GM18499 (cell line): ENCODE data around the gene VSIG10L.

Experiments
- ATAC-seq: cut with Tn5 transposase; IDR thresholded peaks from one replicate; pipeline ENCODE4 v1.9.1; 2021; ENCODE audit warnings: moderate number of reproducible peaks; ENCODE audit not compliant: insufficient read depth, unreplicated experiment

VSIG10L gene

GRCh38 chr19:51319649-51320279, 22.2 kb downstream of the VSIG10L start:
- ATAC-seq = no peak

- ATAC-seq = no peak
These were observed 23.0 kb downstream of the VSIG10L start for GRCh38 chr19:51318687-51319648.

GRCh38 chr19:51317968-51318367, 24.0 kb downstream of the VSIG10L start:
- ATAC-seq = no peak

DNA sequence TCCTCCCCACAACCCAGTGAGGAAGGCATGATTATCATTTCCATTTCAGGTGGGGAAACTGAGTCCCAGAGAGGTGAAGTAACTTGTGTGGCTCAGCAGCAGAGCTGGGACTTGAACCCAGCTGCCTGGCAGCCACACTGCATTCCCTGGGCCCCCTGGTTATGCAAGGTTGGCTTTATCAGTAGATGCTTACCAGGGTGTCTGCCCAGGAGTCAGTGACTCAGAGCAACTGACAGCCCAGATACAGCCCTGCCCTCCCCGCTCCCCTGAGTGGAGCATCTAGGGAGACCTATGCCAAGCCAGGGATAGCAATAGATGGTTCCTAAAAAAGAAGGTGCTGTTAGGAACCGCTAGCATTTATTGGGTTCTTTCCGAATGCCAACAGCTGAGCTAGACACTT, 24.6 kb downstream of the VSIG10L start:
- no peak for ATAC-seq

DNA sequence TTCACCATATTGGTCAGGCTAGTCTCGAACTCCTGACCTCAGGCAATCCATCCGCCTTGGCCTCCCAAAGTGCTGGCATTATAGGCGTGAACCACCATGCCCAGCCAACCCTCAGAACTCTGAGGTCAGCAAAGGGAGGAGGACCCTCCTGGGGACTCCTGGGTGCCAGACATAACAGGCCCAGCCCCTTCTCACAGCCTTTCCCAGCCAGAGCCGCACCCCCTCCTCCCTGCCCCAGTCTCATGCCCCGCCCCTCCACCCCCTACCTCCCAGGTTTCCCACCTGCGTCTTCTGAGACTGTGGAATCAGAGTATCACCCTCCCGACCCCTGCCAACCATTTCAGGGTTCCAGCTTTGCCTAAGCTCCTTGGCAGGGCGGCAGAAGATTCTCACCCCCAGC, 25.3 kb downstream of the VSIG10L start:
- no peak for ATAC-seq

- ATAC-seq = no peak
These were observed 30.3 kb downstream of the VSIG10L start, which contains the start of gene IGLON5 for GRCh38 chr19:51311351-51312257. TSS of gene IGLON5 (plus strand) at chr19:51311644. CDS start at chr19:51311848, 204 bp downstream.

GRCh38 chr19:51305479-51305878, 36.5 kb downstream of the VSIG10L start:
- no peak for ATAC-seq

DNA sequence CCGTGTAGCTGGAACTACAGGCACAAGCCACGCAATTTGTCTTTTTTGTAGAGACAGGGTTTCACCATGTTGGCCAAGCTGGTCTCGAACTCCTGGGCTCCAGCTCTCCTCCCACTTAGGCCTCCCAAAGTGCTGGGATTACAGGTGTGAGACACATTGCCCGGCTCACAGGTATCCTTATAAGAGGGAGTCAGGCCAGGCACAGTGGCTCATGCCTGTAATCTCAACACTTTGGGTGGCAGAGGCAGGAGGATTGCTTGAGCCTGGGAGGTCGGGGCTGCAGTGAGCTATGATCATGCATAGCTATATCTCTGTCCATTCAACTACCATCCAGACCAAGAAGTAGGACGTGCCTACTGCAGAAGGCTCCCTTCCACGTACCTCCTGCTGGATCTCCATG, 40.7 kb downstream of the VSIG10L start:
- no peak for ATAC-seq

- no peak for ATAC-seq
These were observed 44.5 kb downstream of the VSIG10L start for GRCh38 chr19:51297406-51297805.

- no peak for ATAC-seq
These were observed 45.4 kb downstream of the VSIG10L start for GRCh38 chr19:51296336-51297093.

- no peak for ATAC-seq
These were observed 46.4 kb downstream of the VSIG10L start for GRCh38 chr19:51295382-51296126.

- no peak for ATAC-seq
These were observed 47.0 kb downstream of the VSIG10L start for GRCh38 chr19:51294977-51295375.

- no peak for ATAC-seq
These were observed 47.5 kb downstream of the VSIG10L start for GRCh38 chr19:51294211-51294976.

DNA sequence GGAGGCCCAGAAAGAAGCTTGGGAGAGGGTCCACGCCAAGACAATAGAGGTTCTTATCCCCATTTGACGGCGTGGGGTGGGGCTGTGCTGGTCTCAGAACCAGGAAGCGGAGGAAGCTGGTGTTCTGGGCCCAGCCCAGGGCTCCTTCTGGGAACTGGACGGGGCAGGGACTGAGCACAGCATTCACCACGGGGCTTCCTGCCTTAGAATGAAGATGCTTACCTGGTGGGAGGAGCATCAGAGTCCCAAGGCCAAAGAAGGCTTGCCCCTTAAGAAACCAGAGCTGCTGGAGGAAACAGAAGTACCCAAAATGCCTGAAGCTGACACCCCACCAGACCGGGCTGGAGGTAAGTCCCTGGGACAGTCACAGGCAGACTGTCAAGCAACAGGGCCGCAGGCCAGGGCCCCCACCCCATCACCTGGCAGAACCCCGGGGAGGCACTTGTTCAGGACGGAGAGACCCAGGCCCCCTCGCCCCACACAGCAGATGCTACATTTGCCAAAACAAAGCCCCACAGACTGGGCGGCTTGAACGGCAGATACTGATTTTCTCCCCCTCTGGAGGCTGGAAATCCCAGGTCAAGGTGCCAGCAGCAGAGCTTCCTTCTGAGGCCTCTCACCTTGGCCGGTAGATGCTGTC, 48.2 kb downstream of the VSIG10L start:
- ATAC-seq = no peak

DNA sequence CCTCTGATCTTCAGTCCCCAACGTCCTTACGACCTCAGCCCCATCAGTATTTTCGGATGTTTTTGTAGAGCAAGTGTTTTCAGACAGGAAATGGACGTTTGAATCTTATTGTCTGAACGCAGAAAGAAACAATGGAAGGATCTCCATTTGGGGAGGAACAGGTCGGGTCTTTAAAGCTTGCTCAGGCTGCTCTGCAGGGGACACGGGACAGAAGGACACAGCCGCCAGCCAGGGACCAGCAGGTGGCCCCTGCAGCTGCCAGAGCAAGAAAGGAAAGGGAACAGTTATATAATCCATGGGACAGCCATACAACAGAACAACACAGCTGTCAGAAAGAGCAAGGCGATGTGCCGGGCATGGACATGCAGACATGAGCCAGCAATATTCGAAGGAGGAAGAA, 49.0 kb downstream of the VSIG10L start:
- no peak for ATAC-seq

GRCh38 chr19:51289635-51290034, 52.3 kb downstream of the VSIG10L start:
- ATAC-seq = no peak

DNA sequence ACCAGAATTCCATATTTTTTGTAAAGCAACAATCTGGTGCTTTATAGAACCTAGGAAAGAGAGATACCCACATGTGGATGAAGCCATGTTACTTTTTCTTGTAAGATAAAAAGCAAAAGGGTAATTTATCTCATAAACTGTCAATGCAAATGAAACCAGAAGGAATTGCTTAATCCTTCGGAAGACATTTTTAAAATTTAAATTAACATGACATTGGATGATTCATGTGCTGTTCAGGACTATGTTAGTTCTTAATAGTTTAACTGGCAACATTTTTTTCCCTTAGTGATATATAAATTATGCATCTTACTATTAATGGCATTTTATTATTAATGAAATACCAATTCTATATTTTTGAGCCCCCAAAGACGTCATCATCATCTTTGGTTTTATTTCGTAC, 56.3 kb downstream of the VSIG10L start:
- ATAC-seq = no peak

DNA sequence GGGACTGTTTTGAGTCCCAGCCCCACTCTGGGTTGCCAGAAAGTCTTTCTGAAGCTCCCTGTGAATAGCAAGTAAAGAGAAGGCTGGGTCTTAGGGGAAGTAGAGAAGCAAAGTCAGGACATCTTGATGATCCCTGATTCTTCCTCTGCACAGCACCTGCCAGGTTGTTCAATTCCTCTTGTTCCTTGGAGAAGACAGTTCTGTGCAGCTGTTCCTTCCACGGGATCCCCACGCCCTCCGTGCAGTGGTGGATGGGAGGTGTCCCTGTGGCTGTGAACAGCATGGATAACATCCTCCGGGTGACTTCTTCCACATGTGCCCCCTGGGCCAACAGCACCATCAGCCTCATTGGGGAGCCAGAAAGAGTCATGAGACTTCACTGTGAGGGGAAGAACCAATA, 59.6 kb downstream of the VSIG10L start:
- no peak for ATAC-seq
